ENCODE data around the gene LOXL3.
A peak's percentile ranks its signal among the peaks of the same experiment; 100 is the strongest.

The LOXL3 gene

DNA sequence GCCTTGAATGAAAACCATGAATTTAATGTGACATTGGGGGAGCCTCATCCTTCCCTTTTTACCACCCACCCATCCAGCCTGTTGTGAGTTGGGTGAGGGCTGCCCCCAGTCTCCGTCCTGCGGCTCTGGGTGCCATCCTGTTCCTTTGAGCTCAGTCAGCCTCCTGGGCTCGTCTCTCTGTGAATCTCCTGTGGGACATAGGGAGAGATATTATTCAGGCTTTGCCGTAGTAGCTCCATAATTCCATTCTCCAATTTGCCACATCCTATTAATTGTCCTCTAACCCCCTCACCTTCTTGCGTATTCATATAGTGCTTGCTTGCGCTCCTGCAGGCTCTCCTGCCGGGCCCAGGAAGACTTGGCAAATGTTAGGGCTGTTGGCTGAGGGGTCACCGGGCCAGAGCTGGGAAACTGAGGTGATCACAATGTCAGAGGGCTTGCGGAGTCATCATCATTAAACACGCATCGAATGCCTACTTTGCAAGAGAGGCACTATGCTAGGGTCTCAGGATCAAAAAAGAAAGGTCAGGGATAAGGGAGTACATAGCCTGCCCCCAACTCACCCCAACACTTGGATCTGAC, 27.0 kb downstream of the LOXL3 start:
- no peak for DNase-seq

DNA sequence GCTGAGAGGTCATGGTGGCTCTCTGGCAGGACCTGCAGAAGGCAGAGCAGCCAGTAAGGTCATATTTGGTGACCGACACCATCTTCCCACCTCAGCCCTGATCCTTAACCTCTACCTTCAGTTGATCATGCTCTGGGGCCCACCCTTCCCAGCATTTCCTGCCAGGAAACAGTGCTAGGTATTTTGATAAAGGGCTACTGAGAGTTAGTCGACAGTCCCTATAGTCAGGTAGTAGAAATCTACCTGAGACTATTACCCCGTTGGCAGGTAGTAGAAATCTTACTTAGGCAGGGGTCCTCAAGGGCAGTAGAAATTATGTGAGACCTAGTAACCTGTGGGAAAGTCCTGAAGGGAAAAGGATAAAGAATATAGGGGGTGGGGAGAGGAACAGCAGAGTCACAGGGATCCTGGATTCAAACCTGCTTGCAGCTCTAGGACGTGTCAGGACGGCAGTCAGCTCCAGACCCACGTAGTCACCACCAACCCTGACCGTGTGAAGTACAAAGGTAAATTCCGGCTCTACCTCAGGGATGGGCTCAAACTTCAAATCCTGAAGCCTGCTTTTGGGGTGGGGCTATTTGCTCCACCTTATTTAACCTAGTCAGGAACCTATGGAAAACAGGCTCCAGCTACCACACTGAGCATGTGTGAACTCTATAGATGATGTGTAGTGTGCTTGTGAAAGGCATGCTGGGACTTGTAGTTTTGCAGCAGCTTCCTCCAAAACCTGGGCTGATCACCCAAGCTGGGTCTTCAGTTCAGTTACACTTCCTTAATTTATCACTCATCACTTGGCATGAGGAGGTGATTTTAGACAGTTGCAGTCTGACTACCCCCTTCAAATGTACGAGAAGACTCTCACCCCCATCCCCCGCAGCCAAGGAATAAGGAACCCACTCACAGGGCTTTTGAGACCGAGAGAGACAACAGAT, 27.8 kb downstream of the LOXL3 start, which contains the start of gene DQX1:
DQX1 (minus strand) TSS at position 515 of the 932 bp plus-strand sequence; CDS start at position 13, 502 bp downstream.
- no peak for DNase-seq

DNA sequence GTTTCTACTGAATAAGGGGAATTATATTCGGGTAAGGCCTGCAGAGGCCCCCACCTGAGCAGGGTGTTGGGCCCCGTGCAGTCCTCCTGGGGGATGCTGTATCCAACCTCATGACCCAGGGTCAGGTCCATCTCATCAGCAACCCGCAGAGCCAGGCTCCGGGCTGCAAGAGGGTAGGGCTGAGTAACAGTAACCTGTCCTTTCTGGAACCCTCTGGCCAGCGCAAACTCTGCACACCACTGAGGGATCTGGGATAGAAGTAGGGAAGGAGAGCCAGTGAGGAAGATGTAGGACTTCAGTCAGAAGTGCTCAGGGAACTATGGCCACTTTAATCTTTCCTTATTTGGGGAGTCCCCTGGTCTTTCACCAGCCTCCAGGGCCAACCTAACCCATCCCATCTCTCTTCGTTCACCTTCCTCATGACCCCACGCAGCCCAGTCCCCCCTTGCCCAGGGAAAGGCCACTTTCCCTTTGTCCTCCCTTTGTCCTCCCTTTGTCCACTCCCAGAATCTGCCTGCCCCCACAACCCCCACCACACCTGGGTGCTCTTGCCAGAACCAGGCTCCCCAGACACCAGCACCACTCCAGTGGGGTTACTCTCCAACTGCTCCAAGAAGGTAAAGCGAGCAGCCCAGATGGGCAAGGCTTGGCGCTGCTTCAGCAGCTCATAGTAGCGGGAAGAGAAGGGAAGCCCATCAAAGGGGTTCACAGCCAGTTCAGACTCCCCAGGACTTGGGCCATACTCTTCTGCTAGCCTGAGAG, 28.6 kb downstream of the LOXL3 start:
- no peak for DNase-seq

DNA sequence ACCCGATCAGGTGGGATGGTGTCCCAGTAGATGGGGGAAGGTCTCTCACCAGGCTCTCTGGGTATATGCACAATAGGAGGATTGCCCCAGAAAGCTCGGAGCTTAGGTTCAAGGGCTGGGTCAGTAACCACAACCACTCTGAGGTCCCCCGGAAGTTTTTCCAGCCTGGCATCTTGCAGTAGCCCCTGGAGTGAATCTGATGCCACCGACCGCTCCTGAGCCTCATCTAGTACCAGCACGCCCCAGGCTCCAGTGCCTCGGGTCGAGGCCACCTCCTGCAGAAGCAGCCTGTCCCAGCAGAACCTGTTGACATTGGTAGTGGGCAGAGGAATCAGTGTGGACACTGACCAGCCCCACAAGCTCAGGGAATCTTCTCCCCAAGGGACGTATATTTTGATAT, 29.7 kb downstream of the LOXL3 start:
- no peak for DNase-seq

DNA sequence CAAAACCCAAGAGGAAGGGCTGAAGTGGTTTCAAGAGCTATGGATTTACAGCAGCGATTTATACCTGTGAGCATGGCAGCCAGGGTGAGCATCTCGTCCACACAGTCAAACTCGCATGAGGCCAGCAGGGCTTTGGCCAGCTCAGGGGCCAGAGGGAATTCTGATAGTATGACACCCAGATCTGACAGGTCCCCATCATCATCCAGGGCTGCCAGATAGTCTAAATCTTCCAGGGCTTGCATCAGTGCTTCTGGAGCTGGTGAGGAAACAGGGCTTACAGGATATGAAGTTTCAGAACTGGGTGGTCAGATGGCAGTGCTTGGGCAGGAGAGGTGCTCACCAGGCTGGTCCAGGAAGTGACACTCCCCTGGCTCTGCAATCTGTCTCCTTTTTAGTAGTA, 31.2 kb downstream of the LOXL3 start:
- DNase-seq = no peak

DNA sequence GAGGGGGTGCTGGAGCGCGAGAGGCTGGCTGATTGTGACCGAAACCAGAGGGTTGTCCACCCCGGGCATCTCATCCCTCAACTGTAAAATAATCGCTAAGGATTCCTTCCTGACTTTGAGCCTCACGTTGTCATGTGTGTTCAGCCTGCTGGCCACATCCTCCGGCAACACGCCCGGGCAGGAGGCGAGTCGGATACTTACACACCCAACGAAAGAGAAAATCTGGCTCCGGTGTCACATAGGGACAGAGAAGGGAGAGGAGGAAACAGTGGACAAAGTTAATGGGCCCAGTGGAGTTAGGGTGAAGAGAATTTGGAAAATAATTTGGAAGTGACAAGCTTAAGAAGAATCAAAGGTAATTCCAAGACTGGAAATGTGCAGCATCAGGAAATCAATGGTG, 37.1 kb downstream of the LOXL3 start:
- no peak for DNase-seq

DNA sequence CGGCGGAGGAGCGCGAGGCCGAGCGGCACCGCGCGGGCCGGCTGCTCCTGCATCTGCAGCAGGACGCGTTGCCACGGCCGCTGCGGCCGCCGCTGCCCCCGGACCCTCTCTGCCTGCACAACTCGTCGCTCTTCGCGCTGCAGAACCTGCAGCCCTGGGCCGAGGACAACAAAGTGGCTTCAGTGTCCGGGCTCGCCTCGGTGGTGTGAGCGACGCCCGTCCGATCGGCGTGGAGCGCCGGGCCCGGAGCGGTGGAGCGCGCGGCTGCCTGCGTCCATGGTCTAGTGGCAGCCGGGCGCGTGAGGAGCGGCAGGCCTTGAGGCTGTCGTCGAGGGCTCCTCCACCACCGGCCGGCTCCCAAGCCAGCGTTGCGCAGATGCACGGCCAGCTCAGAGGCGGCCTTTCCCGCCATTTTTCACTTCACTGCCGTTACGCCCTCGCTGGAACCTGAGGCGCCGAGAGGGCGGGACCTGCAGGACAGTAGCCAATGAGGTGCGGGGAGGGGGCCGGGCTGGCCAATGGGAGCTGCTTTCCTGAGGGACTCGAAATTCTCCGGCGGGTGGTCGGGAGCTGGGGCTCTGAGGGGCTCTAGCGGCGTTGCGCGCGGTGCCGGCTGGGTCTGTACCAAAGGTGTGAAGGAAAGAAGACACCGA, 37.6 kb downstream of the LOXL3 start:
- no peak for DNase-seq

DNA sequence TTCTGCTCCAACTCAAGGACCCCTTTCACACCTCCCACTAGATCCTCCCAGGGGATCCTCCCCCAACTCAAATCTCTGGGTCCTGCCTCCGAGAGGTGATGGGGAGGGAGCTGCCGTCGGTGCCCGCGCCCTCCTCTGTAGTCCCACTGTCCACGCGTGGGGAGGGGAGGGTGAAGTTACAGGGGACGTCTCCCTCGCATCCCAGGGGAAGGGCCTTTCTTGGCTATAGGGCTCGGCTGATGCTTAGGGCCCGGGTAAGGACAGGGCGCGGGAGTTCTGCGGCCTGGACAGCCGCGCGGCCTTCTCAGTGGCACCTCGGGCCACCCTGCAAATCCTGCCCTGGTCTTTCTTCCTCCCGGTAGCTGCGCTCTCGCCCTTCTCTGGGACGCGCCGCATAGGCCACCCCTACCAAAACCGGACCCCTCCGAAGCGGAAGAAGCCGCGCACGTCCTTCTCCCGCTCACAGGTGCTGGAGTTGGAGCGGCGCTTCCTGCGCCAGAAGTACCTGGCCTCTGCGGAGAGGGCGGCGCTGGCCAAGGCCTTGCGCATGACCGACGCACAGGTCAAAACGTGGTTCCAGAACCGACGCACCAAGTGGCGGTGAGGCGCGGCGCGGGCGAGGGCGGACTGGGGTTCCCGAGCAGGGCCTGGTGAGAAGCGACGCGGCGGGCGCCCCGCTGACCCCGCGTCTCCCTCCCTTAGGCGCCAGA, 38.3 kb downstream of the LOXL3 start:
- DNase-seq = no peak

DNA sequence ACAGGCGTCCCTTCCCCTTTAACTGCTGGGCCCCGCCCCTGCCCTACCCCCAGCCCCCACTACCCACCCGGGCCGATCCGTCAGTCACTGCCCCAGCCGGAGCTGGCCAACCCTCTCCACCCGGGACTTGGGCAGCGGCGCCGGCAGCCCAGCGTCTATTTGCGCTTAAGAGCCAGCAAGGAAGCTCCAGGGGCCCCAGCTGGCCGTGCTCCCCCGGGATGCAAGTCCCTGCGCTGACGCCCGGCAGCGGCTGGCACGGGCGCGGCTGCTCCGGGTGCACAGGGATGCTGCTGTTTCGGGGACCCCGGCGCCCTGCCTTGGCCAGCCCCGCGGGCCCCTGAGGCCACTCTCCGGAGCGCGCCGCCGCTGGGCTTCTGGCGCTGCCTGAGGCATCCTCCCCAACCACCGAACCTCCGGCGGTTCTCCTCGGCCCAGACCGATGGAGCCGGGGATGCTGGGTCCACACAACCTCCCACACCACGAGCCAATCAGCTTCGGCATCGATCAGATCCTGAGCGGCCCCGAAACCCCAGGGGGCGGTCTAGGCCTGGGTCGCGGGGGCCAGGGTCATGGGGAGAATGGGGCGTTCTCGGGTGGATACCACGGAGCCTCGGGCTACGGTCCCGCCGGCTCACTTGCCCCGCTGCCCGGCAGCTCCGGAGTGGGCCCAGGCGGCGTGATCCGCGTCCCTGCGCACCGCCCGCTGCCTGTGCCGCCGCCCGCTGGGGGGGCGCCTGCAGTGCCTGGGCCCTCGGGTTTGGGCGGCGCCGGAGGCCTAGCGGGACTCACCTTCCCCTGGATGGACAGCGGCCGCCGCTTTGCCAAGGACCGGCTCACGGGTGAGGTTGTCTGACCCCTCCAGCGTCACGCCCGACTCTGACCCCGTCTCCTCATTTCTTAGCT, 39.1 kb downstream of the LOXL3 start, which contains the start of gene TLX2:
TLX2 (plus strand) TSS at position 83 of the 903 bp plus-strand sequence; CDS start at position 440, 357 bp downstream.
- peak; percentile 19 for DNase-seq

DNA sequence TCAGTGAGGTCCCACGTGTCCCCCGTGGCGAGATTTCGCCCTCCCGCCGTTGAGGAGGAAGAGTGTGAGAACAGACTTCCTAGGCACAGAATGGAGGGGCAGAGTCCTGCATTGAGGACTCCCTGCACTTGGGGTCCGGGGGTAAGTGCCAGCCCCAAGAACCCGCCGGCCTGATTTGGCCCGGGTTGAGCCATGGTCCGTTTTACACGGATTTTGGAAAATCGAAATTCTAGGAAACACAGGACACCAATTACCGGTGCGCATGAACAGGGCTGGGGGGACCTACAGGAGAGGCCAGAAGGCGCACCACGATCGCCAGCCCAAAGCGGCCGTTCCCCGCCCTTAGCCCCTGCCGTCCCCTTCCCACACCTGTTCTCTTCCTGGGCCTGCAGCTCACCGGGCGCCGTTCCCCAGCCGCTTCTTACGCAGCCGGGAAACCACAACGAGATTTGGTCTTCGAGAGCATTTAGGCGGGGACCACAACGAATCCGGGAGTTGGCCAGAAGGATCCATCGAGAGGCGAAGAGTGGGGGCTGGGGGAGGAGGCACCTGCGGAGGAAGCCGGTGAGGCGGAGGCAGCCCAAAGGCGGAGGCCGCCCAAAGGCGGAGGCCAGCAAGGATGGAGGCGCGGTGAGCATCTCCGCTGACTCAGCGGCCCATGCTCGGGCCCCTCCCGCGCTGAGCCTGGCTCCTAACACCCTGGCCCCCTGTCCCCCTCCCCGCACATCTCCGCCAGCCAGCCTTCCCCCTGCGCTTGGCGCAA, 40.0 kb downstream of the LOXL3 start:
- peak; percentile 19 for DNase-seq

DNA sequence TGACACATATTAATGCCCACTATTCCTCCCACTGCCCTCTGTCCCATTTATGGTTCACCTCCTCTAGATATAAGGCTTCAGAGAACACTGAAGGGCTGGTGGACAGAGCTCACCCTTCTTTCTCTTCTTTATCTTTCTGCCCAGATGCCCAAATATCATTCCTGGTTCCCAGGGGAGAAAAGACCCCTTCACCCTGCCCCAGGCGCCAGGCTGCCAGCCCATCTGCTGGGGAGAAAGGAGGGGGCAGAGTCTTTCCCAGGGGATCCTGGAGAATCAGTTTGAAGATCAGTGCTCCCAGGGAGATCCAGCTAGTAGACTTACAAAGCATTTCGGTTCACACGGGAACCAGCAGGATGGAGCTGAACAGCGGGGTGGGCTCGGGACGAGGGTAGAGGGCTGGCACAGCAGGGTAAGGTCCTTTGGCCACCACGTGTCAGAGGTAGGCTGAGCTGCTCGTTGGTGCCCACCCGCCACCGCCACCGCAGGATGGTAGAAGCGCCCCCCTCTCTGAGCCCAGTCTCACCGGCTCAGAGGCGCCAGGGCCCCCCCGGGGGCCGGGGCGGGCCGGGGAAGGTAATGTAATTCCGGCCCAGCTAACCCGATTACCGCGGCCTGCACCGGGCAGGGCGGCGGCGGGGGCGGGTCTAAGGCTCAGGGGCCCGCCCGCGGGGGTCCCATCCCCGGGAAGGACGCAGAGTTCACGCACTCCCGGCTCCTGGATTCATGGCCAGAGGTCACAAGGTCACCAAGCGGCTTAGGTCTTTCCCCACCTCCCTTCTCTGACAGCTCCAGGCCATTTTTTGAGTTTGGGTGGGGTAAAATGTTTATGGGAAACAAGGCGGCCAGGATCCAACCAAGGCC, 40.8 kb downstream of the LOXL3 start:
- DNase-seq = no peak

DNA sequence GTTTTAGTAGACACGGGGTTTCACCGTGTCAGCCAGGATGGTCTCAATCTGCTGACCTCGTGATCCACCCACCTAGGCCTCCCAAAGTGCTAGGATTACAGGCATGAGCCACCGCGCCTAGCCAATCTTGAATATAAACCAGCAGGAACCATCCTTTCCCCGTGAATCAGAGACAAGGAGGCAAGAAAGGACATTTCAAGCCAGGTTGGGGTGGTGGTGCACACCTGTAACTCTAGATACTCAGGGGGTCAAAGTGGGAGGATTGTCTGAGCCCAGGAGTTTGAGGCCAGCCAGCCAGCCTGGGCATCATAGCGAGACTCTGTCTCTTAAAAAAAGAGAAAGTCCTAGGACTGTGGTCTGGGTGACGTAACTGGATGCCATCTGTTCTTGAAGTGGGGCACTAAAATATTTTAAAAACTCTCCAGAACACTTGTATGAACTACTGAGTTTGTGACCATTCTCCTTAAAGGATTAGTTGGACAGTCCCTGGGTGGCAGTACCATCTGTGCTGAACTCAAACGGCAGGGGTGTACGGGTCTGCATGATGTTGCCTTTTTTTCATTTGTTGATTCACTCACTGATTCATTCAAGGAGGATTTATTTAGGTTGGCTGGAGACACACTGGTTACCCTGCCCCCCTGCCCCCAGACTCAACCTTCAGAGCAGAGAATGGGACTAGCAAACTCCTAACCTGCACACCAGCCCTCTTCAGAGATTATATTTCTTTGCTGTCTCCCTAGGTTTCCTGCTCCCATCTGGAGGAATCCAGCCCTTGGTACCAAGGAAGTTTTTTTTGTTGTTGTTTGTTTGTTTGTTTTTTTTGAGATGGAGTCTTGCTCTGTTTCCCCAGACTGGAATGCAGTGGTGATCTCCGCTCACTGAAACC, 42.4 kb downstream of the LOXL3 start:
- no peak for DNase-seq

DNA sequence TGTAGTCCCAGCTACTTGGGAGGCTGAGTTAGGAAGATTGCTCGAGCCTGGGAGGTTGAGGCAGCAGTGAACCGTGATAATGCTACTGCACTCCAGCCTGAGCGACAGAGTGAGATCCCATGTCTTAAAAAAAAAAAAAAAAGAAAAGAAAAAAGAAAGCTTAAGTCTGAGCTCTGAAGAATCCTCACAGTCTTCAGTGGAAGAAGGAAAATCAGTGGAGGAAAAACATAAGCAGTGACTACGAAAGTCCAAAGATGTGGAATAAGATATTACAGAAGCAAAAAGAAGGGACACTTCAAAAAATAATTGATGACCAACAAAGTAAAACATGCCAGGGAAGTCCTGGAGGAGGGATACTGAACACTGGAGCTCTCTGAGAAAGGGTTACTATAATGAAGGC, 43.5 kb downstream of the LOXL3 start:
- DNase-seq = no peak

DNA sequence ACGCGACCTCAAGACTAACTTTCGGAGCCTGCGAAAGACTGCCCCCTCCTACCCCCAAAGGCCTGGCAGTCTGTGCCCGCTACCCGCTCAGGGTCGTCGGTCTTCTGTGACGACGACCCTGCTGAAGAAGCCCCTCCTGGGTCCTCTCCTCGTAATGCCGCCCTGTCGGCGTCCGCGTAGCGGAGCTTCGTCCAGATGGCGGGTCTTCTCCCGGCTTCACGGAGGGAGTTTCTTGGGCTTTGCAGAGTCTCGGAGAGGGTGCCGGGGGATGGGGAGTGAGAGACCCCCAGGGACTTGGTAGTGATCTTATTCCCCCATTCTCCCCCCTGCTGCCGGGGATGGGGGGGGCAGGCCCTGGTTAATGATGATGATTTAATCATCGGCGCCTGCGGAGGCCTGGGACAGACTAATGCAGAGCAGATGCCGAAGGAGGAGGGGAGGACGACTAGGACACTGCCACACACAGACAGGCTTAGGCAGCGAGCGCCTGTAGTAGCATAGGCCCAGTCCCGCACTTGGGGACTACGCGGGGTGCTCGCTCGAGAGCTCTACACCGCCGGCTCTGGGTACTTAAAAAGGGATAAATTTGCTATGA, 45.7 kb downstream of the LOXL3 start:
- DNase-seq = peak; percentile 18

DNA sequence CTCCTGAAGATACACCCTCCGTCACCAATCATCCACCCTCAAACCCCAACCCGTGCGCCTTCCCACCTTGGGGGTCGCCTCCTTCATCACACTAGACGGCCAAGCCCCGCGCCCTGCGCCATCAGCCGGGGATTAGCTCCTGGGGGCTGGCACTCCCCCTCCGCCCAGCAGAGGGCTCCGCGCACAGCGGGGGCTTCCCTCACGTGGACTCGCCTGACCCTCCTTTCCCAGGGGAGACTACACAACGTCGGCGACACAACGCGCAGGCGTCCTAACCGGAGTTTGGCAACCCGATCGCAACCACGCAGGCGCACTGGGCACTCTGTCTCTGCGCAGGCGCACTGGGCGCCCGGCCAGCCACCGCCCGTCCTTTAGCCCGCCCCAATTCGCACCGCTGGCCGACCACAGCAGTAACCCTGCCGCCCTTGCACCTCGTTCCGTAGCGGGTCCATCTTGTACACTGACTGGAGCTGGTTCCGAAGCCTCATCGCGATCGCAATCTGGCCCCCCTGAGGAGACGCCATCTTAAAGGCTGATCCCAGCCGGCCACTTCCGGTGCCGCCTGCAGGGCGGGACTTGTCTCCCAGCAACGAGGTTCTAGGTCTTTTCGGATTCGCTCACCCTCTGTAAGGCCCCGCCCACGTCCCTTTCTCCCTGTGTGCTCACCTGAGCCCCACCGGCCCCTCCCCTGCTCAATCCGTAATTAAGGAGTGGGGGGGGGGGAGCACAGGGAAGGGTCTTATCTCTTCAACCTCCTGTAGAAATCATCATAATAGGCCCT, 46.4 kb downstream of the LOXL3 start, which contains the start of gene PCGF1:
PCGF1 (minus strand) TSS at position 551 of the 781 bp plus-strand sequence; CDS start at position 524, 27 bp downstream.
- peak; percentile 84 for DNase-seq

DNA sequence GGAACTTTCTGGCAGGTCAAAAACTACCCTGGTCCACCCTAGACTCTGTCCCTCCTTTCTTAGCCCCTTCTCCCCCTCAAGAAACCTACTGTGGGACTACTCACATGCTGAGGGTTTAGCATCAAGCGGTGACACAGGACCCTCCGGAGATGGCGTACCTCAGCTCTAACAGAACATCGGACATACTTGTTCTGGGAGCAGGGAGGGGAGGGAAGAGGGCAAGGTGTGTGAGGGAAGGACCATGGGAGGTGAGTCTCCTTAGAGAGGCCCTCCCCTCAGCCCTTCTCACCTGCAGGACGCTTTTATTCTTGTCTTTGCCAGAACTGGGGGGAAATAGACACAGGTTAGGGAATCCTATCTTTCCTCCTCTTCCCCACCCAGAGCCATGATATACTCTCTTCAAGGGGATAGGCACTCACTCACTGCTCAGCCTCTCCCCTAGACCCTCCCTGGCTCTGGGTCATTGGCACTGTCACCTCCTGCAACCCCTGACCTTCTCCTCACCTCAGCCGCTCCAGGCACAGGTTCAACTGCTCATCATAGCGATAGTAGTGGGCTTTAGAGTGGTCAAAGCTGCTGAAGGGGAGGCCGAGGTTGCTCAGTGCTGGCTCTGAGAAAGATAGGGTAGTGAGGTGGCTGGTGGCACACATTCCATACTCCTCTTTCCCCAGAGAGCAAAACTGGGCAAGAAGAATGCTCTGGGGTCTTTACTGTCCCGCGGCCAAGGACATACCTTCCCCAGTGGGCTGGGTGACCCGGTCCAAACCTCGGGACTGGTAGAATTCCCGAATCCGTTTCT, 48.1 kb downstream of the LOXL3 start:
- no peak for DNase-seq

Data from NCI-H748 treated with DMSO at 0.1 percent for 48 hours (cell line).